Measurements from ENCODE around the gene TBC1D20.

GRCh38 chr20:402496-402885 lies 59.8 kb downstream of the TBC1D20 start:
- TF ChIP-seq CTCF (conservative IDR thresholded peaks at IDR 0.05 in 1 of 2, IDR thresholded peaks at IDR 0.05 in 1 of 2; ENCODE audit: extremely low read depth in 1 of 2, insufficient read depth in 1 of 2, low read depth in 1 of 2, low read length in 2 of 2) (no peak), EZH2 (IDR thresholded peaks at IDR 0.05; ENCODE audit: borderline replicate concordance, low read length) (no peak)
